Activated CD4-positive, alpha-beta T cell treated with anti-CD3 and anti-CD28 coated beads, Interleukin-2, amount 50 U/mL, for 1 hour (primary cell): ENCODE measurements around the gene FMO5.
"Not testable (repeated sequence)": the region's sequence is repeated elsewhere in the genome, so short reads cannot be mapped to it uniquely, and the experiment has no call there.

Source experiments
- DNase-seq: peaks from one replicate; pipeline ENCODE4 v3.0.0-alpha.2; 2020

FMO5 gene

DNA sequence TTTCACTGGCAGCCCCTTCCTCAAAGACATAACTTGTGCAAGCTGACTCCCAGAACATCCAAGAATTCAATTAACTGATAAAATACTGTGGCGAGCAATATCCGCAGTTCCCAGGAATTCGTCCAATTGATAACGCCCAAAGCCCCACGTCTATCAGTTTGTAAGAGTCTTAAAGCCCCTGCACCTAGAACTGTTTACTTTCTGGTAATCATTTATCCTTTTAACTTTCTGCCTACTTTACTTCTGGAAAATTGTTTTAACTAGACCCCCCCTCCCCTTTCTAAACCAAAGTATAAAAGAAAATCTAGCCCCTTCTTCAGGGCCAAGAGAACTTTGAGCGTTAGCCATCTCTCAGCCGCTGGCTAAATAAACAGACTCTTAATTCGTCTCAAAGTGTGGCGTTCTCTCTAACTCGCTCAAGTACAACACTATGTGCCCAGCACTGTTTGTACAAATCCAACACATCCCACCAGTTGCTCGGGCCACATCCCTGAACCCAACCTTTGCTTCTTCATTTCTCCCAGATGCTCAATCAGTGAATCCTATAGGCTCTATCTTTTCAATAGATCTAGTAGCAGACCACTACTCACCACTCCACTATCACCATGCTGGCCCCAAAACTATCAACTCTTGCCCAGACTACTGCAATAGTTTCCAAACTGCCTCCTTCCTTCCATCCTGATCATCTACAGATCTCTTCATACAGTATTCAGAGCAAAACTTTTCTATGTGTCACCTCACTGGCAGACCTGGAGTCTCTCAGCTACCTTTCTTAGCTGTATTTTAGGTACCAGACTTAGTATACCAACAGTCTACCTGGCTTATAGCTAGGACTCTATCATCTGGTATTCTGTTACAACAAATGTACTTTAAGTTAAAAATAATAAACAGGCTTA, 14.0 kb upstream of the FMO5 start:
- DNase-seq, result no peak

DNA sequence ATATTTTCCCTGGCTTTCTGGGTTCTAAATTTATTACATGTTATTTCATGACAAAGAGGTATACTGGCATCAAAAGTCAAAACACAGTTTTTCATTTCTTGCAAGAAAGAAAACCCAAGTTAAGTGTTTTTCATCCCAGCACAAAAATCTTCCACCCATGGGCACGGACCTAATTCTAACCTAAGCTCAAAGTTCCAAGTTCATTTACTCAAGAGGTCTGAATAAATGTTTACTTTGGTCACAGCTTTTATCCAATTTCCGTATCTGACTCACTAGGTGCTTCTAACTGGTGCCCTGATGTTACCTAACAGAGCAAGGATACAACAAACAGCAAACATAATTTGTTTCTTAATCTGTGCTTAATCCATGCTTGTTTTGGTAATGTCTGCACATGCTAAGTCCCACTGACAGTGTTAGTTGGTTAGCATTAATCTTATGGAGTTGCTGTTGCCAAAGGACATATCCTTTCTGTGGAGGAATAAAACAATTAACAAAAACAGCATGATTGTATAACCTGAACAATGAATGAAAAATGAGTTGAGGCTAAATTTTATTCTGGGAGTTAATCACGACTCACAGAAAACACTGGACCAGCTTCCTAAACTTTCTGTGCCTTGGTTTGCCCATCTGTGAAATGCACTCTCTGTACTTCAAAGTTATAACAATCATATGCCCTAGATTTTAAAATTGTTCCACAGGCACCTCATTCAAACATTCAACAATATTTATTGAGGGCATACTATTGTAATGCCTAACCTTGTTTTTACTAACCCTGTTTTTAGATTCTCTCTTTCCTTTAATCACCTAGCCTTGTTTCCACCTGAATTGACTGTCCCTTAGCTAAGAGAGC, 13.1 kb upstream of the FMO5 start:
- DNase-seq, result no peak

DNA sequence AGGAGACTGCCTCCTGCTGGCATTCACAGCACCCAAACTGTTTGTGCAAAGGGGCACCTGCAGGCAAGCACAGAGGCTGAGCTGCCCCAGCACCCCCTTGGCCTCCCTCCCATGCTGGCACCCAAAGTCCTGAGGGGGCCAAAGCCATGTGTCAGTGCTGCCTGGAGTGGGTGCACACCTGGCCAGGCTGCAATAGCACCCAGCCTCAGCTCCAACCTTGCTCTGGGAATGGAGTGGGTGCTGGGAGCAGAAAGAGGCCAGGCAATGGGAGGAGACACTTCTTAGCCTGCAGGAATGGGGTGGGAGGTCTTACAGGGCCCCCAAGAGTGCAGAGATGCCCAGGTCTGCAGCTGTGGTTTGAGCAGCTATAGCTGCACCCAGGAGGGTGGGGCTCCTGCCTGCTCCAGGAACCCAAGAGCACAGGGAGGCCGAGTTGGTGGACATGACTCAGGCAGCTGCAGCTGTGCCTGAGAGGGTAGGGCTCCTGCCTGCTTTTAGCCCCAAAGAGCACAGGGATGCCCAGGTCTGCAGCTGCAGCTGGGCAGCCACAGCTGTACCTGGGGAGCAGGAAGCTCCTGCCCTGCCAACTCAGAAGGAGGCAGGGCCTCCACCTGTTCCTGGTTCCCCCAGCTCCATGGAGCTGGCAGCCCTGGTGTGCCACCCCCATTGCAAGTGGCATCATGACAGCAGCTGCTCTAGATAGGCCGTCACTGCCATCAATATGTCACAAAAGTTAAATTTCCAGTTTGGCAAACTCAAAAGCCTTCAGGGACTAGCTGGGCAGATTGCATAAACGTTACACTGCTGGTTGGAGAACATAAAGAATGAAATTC, 12.0 kb upstream of the FMO5 start:
- no peak for DNase-seq

DNA sequence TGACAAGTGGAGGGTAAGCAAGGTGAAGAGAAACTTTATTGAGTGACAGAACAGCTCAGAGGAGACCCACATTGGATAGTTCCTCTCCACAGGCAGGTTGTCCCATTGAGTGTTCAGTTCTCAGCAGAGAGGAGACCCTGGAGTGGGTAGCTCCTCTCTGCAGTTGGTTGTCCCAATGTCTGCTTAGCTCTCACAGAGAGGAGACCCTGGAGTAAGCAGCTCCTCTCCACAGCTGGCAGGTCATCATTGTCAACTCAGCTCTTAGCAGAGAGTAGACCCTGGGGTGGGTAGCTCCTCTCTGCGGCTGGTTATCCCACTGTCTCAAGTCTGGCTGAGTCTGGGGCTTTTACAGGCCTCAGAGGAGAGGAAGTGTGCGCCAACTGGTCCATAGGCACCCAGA, 11.3 kb upstream of the FMO5 start:
- no peak for DNase-seq

DNA sequence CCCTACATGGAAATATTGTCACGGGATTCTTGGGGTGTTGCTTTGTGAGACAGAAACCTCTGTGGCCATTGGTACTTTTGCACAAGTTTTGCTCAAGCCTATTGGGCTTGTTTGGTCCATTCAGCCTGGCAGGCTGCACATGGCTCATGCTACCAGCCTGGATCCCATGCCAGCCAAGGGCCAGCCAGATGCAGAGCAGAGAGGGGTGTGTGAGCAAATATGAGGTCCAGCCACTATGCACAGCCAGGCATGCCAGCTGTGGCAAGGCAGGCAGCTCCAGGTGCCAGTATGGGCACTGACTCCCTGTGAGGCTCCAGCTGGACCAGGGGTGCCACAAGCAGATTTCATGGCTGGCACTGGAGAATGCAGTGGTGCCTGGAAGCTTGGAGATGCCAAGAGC, 10.7 kb upstream of the FMO5 start:
- no peak for DNase-seq

DNA sequence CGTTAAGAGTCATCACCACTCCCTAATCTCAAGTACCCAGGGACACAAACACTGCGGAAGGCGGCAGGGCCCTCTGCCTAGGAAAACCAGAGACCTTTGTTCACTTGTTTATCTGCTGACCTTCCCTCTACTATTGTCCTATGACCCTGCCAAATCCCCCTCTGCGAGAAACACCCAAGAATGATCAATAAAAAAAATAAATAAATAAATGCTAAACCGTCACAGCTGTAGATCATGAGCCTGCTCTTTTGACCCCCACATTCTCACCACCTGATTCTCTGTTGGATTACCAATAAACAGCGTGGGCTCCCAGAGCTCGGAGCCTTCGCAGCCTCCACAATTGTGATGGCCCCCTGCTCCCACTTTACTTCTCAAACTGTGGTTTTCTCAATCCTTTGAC, 8.8 kb upstream of the FMO5 start:
- not testable (repeated sequence) for DNase-seq

DNA sequence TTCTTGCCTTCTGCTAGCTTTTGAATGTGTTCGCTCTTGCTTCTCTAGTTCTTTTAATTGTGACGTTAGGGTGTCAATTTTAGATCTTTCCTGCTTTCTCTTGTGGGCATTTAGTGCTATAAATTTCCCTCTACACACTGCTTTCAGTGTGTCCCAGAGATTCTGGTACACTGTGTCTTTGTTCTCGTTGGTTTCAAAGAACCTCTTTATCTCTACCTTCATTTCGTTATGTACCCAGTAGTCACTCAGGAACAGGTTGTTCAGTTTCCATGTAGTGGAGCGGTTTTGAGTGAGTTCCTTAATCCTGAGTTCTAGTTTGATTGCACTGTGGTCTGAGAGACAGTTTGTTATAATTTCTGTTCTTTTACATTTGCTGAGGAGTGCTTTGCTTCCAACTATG, 5.9 kb upstream of the FMO5 start:
- DNase-seq, result not testable (repeated sequence)

DNA sequence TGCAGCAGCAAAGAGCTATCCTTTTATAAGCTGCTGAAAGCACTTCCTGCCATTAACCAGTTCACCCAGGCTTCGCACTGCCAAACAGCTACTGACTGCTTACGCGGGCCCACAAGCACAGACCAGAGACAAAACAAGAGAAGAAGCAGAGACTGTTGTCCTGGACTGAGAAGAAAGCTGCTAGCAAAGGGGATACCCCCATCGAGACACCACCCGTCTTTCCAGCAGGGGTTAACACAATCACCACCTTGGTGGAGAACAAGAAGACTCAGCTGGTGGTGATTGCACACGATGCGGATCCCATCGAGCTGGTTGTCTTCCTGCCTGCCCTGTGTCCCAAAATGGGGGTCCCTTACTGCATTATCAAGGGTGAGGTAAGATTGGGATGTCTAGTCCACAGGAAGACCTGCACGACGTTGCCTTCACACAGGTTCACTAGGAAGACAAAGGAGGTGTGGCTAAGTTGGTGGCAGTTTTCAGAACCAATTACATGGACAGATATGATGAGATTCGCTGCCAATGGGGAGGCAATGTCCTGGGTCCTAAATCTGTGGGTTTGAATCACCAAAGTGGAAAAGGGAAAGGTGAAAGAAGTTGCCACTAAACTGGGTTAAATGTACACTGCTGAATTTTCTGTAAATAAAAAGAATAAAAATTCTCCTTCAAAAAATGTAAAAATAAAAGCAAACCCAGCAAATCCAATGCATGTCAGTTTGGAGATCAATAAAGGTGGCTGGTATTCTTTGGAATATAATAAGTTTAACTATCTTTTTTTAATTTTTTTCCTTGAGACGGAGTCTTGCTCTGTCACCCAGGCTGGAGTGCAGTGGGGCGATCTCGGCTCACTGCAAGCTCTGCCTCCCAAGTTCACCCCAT, 1.2 kb downstream of the FMO5 start:
- DNase-seq, result no peak

DNA sequence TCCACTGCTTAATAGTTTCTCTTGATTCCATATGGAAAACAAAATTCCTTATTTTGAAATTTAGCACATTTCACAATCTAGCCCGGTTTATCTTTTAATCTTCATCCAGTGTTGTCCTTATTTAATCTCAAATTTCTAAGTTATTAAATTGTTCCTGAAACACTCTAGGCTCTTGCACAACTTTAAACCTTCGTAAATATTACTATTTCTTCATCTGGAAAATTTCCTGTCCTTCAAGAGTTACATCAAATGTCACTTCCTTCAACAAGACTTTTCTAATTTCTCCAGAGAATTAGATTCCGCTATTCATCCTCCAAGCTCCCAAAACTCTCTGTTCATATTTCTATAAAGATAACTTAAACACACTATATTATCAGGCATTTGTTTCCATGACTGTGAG, 6.5 kb downstream of the FMO5 start:
- DNase-seq, result no peak

DNA sequence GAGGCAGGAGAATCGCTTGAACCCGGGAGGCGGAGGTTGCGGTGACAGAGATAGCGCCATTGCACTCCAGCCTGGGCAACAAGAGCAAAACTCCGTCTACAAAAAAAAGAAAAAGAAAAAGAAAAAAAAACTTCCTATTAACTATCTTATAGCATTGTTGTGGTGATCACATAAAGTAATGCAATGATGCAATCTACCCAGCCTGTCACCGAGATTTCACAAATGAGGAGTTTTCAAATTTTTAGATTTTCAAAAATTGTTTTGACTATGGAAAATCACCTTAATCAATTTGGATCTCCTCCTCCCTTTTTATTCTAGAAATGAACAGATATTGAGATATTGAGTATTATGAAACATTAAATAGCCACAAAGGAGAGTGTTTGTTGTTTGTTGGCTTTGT, 8.0 kb downstream of the FMO5 start:
- DNase-seq, result no peak

DNA sequence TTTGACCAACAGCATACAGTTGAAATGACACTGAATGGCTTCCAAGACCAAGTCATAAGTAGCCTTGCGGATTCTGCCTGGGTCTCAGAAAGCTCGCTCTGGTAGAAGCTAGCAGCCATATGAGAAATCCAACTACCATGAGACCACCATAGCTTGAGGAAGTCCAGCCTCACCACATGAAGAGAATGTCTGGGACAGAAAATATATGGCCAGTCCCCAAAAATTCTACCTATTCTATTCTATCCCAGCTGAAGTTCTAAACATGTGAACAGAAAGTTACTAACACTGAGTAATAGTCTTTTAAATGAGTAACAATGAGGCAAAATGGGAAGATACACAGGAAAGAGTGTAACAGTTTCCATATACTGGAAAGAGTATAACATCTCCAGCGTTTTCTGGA, 9.0 kb downstream of the FMO5 start:
- no peak for DNase-seq

DNA sequence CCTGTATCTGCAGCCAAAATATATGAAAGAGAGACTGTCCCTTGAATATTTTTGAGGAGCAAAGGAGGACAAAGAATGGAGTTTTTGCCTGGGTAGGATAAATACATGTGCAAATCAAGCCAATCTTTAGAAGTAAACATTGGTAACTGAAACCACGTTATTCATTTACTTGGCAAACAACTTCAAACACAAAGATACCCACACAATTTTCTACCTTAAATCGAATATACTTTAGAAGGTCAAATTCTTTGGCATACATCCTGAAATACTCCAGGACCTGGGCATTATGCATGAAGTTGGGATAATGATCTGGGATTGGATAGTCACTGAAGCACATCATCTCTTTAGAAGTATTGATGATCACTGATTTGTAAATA, 9.6 kb downstream of the FMO5 start:
- DNase-seq, result no peak

DNA sequence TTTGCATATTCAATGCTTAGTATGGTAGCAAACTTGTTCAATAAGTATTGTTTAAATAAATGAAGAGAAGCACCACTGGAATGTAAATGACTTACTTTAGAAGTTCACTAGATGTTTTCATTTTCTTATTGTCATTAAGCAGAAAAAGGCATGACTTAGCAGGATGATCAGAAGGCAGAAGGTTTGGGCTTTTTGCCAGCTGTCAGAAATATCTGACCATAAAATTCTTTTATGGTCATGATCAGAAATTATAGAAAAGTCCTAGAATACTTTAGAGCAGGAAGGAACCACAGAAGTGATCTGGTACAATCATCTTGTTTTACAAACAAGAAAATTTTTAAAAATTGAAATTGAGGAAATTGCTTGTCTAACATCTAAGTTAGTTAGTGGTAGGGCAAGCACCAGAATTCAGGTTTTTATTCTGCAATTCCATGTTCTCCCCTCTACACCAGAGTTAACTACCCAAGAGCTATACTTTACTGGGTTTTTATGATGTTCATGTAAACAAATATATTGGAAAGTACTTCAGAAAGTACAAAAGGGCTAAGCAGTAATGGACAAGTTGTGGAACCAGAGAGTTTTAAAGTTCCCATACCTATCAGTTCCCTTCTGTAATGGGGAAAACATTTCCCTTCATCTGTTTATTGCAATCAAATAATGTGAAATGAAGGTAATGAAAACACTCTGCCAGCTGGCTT, 10.1 kb downstream of the FMO5 start:
- no peak for DNase-seq

DNA sequence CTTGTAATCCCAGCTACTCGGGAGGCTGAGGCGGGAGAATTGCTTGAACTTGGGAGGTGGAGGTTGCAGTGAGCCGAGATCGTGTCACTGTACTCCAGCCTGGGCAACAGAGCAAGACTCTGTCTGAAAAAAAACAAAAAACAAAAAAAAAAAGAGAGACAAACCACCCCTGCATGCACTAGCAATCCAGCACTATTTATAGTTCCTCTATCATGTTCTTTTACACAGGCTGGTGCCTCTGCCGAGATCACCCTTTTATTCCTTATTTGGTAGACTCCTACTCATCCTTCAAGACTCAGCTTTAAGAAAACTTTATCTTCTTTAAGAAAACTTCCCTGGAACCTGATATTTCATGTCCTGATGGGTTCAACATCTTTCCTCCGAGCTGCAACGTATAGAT, 10.8 kb downstream of the FMO5 start:
- no peak for DNase-seq

DNA sequence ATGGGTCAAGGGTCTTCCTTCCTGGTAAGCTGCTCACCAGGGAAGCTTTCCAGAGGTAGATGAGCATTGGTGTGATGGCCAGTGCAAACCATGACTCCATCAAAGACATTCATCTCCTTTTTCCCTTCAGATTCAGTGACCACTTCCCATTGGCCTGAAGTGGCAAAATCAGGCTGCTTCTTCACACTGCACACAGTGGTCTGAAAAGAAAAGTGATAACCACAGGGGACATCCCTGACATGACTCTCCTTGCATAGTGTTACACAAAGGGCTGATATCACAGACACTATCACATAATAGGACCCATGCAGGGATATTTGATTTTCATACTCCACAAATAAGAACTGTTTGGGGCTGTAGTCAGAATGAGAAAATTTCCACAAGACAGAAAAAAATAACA, 11.9 kb downstream of the FMO5 start:
- DNase-seq, result no peak

DNA sequence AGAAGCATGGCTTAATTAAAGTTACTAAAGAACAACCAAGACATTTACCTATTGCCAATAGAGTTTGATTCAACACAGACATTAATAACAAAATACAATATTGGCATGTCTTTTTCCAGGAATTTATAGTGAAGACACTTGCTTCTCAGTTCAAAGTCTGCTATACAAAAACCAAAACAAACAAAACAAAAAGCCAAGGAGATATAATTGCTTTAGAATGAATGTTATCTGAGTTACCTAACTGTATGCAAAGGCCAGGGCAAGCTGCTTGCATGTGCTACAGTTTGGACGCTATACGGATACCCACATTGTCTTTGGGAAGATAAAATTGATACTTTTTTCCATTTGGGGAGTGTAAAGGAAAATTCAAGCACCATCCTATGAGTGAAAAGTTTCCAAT, 13.6 kb downstream of the FMO5 start:
- DNase-seq, result no peak

DNA sequence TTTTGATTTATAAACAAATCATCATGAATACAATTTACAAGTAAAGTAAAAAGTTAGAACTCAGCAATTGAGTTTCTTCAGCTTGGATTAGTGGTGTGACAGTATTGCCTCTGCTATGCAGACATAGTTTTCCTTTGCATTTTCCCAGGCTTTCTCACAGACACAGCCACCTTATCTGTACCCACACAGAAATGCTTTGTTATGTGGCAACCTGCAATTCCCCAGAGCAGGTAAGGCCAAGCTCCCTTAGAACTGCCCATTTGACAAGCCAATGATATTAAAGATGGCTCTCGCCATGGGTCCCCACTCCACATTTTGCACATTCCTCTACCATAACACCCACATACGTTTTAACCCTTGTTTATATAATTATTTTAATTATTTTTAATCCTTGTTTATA, 14.2 kb downstream of the FMO5 start:
- DNase-seq, result no peak

DNA sequence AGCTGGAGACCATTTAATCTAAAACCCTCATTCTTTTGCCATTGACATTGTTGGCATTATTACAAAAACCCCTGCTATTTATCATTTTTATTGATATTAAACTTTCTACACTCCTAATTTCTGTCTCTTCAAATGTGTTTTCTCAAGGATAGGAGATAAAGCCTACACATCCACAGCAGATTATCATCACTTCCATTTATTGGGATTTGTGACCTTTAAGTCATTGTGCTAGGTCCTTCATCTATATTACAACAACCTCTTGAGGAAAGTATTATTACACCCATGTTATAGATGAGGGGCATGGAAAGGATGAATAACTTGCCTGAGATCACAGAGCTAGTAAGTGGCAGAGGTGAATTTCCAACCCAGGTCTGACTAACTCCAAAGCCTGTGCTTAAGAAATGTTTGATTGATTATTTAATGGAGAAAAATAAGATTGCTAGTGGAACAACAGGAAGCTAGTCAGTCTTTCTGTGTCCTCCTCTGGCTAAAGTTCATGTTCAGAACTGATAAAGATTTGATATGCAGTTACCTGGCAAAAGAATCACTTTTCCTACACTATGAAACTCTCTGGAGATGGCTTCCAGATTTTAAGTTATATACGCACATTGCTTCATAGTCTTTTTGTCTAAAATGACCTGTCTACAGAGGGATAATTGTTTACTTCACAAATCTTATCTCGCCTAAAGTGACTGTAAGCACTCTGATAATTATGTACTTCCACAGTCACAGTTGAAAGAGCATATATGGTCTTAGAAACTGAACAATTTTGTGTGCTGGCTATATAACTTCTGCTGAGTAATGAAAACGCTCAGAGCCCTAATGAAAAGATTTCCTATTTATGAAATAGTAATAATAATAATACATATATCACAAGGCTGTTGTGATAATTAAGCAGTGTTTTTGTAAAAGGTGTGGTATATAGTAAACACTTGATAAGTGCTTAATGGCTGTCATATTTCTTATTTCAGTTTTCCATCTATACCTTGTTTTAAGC, 15.0 kb downstream of the FMO5 start:
- no peak for DNase-seq

DNA sequence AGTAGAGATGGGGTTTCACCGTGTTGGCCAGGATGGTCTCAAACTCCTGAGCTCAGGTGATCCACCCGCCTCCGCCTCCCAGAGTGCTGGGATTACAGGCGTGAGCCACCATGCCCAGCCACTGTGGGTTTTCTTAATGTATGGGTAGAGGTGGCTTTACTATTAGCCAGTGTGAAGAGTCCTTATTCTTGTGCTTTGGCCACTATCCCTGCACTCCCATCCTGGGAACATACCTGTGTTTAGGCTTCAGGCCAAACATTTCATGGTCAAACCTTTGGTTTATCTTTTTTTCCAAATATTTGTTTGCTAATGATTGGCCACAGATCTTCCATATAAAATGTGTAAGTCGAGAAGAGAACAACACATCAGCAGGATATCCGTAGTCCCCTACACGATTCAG, 16.5 kb downstream of the FMO5 start:
- DNase-seq, result no peak

DNA sequence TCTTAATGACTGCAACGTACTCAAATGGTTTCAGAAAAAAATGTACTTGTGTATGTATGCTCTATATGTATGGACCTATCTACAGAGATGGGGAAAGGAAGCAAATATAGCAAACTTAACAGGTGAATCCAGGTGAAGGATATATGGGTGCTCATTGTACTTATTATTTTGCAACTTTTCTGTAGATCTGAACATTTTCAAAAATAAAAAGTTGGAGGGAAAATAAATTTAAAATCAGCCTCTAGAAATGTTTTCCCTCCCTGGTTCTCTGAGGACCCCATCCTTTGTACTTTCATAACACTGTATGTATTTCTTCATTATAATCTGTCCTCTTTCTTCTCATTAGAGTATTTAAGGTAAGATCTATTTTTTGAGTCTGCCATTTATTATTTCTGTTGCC, 17.9 kb downstream of the FMO5 start:
- DNase-seq, result no peak
